T-helper 1 cell treated with Interleukin-12 subunit alpha and Interleukin-12 subunit beta and Interleukin-4 antibody, amounts not matched to agents 30 μg/mL and 1 μg/mL, for 36 hours (primary cell): ENCODE data around the gene CHAT.

Source experiments
- H3K27ac Mint-ChIP-seq: one replicate; pipeline ENCODE4 v1.8.0; 2021; ENCODE audit warnings: mild to moderate bottlenecking, mixed read lengths
- H3K27me3 Mint-ChIP-seq: one replicate; pipeline ENCODE4 v1.8.0; 2021; ENCODE audit warnings: low read depth, mixed read lengths
- H3K36me3 Mint-ChIP-seq: one replicate; pipeline ENCODE4 v1.8.0; 2021; ENCODE audit warnings: low read depth, mixed read lengths
- H3K4me1 Mint-ChIP-seq: one replicate; pipeline ENCODE4 v1.8.0; 2021; ENCODE audit warnings: low read depth, mixed read lengths
- H3K4me3 Mint-ChIP-seq: one replicate; pipeline ENCODE4 v1.8.0; 2021; ENCODE audit warnings: mild to moderate bottlenecking, moderate library complexity, mixed read lengths
- H3K9me3 Mint-ChIP-seq: one replicate; pipeline ENCODE4 v1.8.0; 2021; ENCODE audit warnings: mixed read lengths

CHAT gene

GRCh38 chr10:49656845-49657493, 43.1 kb downstream of the CHAT start:
- Mint-ChIP-seq H3K4me1 (no peaks in the 10 kb centered on the region), H3K27me3 (no peaks in the 10 kb centered on the region), H3K4me3 (no peak overlapping the region), H3K27ac (no peak overlapping the region), H3K36me3 (no peaks in the 10 kb centered on the region), H3K9me3 (peaks cover 12% of the 10 kb centered on the region)

- H3K27ac Mint-ChIP-seq = no peak overlapping the region
- H3K36me3 Mint-ChIP-seq = no peaks in the 10 kb centered on the region
- H3K27me3 Mint-ChIP-seq = no peaks in the 10 kb centered on the region
- peaks cover 12% of the 10 kb centered on the region for H3K9me3 Mint-ChIP-seq
- H3K4me3 Mint-ChIP-seq = no peak overlapping the region
- H3K4me1 Mint-ChIP-seq = no peaks in the 10 kb centered on the region
Measured at GRCh38 chr10:49657606-49658005, 43.8 kb downstream of the CHAT start.

GRCh38 chr10:49661140-49661856, 47.5 kb downstream of the CHAT start:
- H3K27ac Mint-ChIP-seq = no peak overlapping the region
- no peaks in the 10 kb centered on the region for H3K36me3 Mint-ChIP-seq
- H3K4me3 Mint-ChIP-seq = no peak overlapping the region
- no peaks in the 10 kb centered on the region for H3K27me3 Mint-ChIP-seq
- peaks cover 12% of the 10 kb centered on the region for H3K9me3 Mint-ChIP-seq
- H3K4me1 Mint-ChIP-seq = no peaks in the 10 kb centered on the region

DNA sequence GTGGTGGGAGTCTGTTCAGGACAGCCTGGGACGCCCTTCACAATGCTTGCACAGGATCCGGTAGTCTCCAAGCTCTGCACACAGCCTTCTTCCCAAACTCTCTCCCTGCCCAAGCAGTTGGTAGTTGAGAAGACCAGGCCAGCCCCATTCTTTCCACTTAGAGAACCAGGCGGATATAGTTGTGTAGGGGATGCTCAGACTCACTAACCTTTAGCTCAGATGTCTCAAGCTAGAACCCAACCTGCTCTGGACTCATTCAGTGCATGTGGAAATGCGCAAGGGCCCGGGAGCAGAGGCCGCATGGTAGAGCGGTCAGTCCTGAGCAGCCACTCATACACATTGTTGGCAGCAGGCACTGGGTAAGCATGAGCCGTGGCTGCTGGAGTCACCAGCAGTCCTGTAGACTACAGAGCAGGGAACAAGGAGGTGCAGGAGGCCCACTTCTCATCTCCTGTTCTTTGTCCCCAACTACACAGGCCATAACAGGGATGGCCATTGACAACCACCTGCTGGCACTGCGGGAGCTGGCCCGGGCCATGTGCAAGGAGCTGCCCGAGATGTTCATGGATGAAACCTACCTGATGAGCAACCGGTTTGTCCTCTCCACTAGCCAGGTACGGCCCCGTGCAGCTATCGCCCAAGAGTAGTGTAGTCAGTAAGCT, 48.5 kb downstream of the CHAT start:
- Mint-ChIP-seq H3K27ac (no peak overlapping the region), H3K4me3 (no peak overlapping the region), H3K4me1 (no peaks in the 10 kb centered on the region), H3K36me3 (no peaks in the 10 kb centered on the region), H3K27me3 (no peaks in the 10 kb centered on the region), H3K9me3 (peaks cover 12% of the 10 kb centered on the region)

- peaks cover 1% of the 10 kb centered on the region for H3K27me3 Mint-ChIP-seq
- no peak overlapping the region for H3K27ac Mint-ChIP-seq
- H3K4me1 Mint-ChIP-seq = no peaks in the 10 kb centered on the region
- no peak overlapping the region for H3K4me3 Mint-ChIP-seq
- no peaks in the 10 kb centered on the region for H3K36me3 Mint-ChIP-seq
- peaks cover 12% of the 10 kb centered on the region for H3K9me3 Mint-ChIP-seq
Measured at GRCh38 chr10:49663596-49663995, 49.8 kb downstream of the CHAT start.

- H3K36me3 Mint-ChIP-seq = no peaks in the 10 kb centered on the region
Measured at GRCh38 chr10:49664006-49664841, 50.4 kb downstream of the CHAT start.

GRCh38 chr10:49664842-49665355, 51.1 kb downstream of the CHAT start:
- no peaks in the 10 kb centered on the region for H3K4me1 Mint-ChIP-seq
- H3K27me3 Mint-ChIP-seq = peaks cover 4% of the 10 kb centered on the region
- H3K4me3 Mint-ChIP-seq = no peak overlapping the region
- no peaks in the 10 kb centered on the region for H3K36me3 Mint-ChIP-seq
- peaks cover 1% of the 10 kb centered on the region for H3K9me3 Mint-ChIP-seq
- no peak overlapping the region for H3K27ac Mint-ChIP-seq

More at GRCh38 chr10:49664006-49664841, 50.4 kb downstream of the CHAT start:
- Mint-ChIP-seq H3K27ac (no peak overlapping the region), H3K9me3 (peaks cover 6% of the 10 kb centered on the region), H3K27me3 (peaks cover 4% of the 10 kb centered on the region), H3K4me1 (no peaks in the 10 kb centered on the region), H3K4me3 (no peak overlapping the region)

- Mint-ChIP-seq H3K27ac (no peak overlapping the region), H3K27me3 (peaks cover 4% of the 10 kb centered on the region), H3K4me1 (no peaks in the 10 kb centered on the region), H3K36me3 (no peaks in the 10 kb centered on the region), H3K4me3 (no peak overlapping the region), H3K9me3 (no peaks in the 10 kb centered on the region)
Measured at GRCh38 chr10:49666054-49666615, 52.3 kb downstream of the CHAT start.

GRCh38 chr10:49666685-49667084, 52.8 kb downstream of the CHAT start:
- H3K4me3 Mint-ChIP-seq = no peak overlapping the region
- H3K9me3 Mint-ChIP-seq = no peaks in the 10 kb centered on the region
- H3K4me1 Mint-ChIP-seq = no peaks in the 10 kb centered on the region
- H3K36me3 Mint-ChIP-seq = no peaks in the 10 kb centered on the region
- no peak overlapping the region for H3K27ac Mint-ChIP-seq
- peaks cover 9% of the 10 kb centered on the region for H3K27me3 Mint-ChIP-seq

DNA sequence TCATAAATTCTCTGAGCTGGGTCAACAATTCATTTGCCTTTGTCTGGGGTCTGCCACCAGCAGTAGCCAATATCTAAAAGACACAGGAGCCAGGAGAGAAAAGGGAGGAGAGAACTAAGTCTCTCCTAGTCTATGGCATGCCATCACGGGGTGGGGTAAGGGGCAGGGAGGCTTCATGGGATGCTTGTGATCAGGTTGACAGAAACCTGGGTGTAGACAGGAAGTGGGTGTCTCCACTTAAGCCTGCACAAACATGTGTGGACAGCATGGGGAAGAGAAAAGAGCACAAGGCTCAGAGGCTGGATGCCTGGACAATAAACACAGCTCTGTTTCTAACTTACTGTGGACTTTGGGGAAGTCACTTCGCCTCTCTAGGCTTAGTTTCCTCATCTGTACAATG, 54.2 kb downstream of the CHAT start:
- Mint-ChIP-seq H3K27ac (no peak overlapping the region), H3K4me3 (no peak overlapping the region), H3K36me3 (no peaks in the 10 kb centered on the region), H3K9me3 (no peaks in the 10 kb centered on the region), H3K4me1 (no peaks in the 10 kb centered on the region), H3K27me3 (peaks cover 13% of the 10 kb centered on the region)

GRCh38 chr10:49668684-49669083, 54.8 kb downstream of the CHAT start:
- no peaks in the 10 kb centered on the region for H3K4me1 Mint-ChIP-seq

DNA sequence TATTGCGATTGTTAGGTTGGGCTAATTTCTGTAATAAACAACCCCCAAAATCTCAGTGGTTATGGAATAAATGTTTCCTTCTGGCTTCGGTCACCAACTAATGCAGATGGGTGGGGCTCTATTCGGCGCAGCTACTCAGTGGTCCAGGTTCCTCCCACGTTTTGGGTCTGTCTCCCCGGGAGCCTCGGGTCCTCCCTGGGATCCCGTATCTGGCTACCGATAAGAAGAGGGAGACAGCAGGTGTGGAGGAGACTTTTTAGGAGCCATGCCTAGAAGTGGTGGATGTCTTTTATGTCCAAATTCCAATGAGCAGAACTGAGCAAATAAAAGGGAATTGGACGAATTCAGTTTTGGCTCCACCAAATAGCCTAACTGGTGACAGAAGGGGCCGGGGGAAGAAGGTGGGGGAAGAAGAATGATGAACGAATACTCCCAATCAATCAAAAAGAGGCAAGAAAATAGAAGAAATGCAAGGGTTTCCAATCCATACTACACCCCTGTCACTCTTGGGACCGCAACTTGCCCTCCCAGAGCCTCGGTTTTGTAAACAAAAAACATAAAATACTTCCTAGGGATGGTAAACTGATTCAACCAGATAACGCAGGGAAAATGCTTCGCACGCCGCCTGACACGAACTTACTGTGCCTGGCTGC, 65.1 kb downstream of the CHAT start:
- H3K9me3 Mint-ChIP-seq = peaks cover 18% of the 10 kb centered on the region
- H3K27ac Mint-ChIP-seq = no peak overlapping the region
- H3K4me1 Mint-ChIP-seq = peaks cover 2% of the 10 kb centered on the region
- H3K36me3 Mint-ChIP-seq = no peaks in the 10 kb centered on the region
- H3K4me3 Mint-ChIP-seq = peak overlapping the region; percentile 4
- H3K27me3 Mint-ChIP-seq = peaks cover 33% of the 10 kb centered on the region

More at GRCh38 chr10:49668684-49669083, 54.8 kb downstream of the CHAT start:
- H3K4me3 Mint-ChIP-seq = no peak overlapping the region
- no peak overlapping the region for H3K27ac Mint-ChIP-seq
- peaks cover 19% of the 10 kb centered on the region for H3K27me3 Mint-ChIP-seq
- no peaks in the 10 kb centered on the region for H3K9me3 Mint-ChIP-seq
- no peaks in the 10 kb centered on the region for H3K36me3 Mint-ChIP-seq

- H3K4me3 Mint-ChIP-seq = peak within 1 kb of the TSS; percentile 4
- H3K36me3 Mint-ChIP-seq = no peaks in the 10 kb centered on the region
- H3K27me3 Mint-ChIP-seq = peaks cover 32% of the 10 kb centered on the region
- peaks cover 2% of the 10 kb centered on the region for H3K4me1 Mint-ChIP-seq
- no peak within 1 kb of the TSS for H3K27ac Mint-ChIP-seq
- peaks cover 18% of the 10 kb centered on the region for H3K9me3 Mint-ChIP-seq
Measured at GRCh38 chr10:49679480-49679893, 65.7 kb downstream of the CHAT start, which contains the start of gene C10orf53. C10orf53 (plus strand) TSS chr10:49679651; CDS start chr10:49679698, 47 bp downstream.
